Activated CD4-positive, alpha-beta T cell treated with anti-CD3 and anti-CD28 coated beads for 4 hours (primary cell): Measurements from ENCODE around the gene FAM156A.
"Not testable (repeated sequence)": the region's sequence is repeated elsewhere in the genome, so short reads cannot be mapped to it uniquely, and the experiment has no call there.

Experiments used
- DNase-seq, 2 donors: peaks; one replicate each; pipeline ENCODE4 v3.0.0-alpha.2; 2020

The FAM156A gene, protein sequence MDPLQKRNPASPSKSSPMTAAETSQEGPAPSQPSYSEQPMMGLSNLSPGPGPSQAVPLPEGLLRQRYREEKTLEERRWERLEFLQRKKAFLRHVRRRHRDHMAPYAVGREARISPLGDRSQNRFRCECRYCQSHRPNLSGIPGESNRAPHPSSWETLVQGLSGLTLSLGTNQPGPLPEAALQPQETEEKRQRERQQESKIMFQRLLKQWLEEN

DNA sequence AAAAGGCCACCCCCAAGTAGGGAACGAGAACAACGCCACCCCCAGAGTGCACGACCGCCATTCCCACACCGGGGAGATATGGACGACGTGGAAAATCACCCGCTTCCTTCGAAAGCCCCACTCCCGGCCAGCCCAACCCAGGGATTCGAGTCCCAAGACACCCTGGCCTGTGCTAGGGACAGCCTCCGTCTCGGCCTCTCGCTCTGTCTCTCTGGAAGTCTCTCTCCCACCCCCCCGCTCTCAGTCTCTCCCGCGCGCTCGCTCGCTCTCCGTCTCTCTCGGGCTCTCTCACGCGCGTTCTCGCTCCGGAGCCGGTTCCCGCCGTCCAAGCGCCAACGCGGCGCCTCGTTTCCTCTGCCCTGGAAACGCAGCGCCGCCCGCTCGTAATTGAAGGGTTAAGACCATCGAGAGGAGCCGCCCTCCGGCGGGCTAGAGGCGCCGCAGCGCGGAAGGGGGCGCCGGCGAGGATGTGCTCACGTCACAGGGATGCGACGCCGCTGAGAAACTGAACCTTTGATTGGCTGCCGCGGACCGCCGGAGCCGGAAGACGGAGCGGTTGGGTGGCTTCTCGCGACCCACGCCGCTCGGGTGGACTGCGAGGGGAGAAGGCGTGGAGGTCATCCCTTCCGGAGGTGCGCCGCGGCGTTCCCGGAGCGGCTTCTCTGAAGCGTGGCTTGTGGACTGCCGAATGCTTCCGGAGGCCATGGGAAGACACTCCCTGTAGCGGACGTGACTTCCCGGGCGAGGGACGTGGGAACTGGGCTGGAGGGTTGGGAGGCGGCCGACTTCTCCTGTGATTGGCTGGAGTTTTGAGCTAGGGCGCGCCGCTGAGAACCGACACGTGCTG, at the start of gene FAM156A:
Gene FAM156A (minus strand): TSS at position 406 of the 847 bp plus-strand sequence. CDS start 9,930 bp downstream, outside the sequence.
- not testable (repeated sequence) for DNase-seq

DNA sequence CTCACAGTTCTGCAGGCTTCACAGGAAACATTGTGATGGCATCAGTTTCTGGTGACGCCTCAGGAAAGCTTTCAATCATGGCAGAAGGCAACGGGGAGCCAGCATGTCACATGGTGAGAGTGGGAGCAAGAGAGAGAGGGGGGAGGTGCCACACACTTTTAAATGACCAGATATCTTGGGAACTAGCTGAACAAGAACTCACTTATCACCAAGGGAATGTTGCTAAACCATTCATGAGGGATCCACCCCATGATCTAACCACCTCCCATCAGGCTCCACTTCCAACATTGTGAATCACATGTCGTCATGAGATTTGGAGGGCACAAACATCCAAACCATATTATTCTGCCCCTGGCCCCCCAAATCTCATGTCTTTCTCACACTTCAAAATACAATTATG, 47.0 kb upstream of the FAM156A start:
- no peak for DNase-seq

DNA sequence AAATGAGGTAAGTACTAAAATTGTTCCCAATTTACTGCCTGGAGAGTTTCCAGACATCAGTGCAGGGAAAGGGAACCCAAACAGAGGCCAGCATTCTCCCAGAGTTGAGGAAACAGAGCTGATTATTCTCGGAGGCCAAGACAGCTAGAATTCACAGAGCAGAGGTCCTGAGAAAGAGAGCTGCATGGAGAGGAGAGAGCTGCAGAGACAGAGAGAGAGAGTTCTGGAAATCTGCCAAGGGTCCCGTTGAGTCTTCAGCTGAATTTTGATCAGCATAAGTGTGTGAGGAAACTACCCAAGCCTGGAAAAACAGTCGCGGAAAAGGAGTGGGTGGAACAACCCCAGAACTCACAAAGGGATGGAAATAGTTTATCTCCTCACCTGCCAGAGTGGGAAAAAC, 46.5 kb upstream of the FAM156A start:
- no peak for DNase-seq

DNA sequence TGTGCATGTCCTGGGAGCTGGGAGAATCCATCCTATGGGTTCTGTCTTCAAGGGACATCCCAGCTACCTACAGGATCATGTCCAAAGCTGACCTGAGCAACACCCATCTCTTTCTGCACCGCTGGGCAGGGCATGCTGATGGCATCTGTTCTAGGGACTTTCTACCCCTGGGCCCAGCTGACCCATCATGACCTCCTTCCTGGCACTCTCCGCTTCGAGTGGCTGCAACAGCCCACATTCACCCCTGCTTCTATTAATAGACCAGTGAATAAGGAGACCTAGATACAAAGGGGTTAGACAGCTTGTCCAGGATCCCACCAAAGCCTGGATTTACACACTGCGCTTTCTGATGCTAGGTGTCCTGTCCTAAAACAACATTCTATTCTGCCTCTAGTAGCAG, 45.7 kb upstream of the FAM156A start:
- DNase-seq: no peak

DNA sequence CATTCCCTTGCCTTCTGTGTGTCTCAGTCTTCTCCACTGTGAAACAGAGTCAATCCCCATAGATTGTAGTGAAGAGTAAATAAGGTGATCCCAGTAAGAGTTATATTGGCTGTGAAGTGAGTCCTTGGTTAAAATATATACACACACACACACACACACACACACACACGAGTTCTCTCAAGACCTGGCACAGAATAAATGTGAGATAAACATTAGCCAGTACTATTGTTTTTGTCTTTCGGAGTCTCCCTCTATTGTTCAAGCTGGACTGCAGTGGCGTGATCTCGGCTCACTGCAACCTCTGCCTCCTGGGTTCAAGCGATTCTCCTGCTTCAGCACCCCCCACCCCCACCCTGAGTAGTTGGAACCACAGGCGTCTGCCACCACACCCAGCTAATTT, 44.8 kb upstream of the FAM156A start:
- DNase-seq: no peak

DNA sequence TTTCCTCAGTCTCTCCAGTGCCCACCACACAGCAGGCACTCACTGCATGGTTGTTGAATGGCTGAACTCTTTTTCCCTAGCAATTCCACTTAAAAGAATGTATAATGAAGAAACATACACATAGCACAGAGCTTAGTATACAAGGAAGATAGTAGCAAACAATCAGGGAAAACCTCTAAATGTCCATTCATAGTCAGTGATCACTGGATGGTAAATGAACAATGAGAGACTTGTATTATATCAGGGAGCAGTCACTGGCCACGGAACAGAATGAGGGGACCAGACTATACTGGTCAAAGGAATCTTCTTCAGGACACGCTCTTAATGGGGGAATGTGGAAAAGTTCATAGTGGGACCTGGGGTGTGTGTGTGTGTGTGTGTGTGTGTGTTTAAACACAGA, 43.6 kb upstream of the FAM156A start:
- DNase-seq: no peak

DNA sequence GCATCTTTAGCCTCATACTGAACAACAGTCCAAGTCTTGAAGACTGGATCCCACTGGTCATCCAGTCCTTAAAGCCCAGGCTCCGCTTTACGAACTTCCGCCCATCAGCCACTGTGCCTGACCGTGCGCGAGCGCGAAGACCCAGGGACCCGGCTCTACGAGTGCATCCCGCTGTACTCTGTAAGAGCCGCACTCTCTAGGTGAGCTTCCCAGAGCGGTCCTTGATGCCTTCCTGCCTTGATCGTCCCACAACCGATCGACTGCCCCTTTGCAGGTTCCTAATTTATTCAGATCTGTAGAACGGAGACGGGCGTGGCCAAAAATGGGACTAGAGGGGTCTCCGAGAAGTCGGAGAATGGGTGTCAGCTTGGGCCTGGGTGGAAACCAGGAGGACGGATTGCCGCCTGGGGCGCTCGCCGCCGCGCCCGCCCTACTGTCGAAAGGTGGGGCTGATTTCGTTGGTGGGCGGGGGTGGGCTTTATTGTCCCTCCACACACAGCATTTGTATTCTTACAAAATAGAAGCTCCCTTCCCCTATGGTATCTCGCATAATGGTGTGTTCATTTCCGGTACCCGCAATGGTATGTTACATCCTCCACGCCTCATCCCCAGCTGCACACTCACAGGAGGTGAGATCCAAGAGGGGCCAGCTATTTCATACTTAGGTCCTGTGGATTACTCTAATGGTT, 42.3 kb upstream of the FAM156A start:
- DNase-seq: no peak

DNA sequence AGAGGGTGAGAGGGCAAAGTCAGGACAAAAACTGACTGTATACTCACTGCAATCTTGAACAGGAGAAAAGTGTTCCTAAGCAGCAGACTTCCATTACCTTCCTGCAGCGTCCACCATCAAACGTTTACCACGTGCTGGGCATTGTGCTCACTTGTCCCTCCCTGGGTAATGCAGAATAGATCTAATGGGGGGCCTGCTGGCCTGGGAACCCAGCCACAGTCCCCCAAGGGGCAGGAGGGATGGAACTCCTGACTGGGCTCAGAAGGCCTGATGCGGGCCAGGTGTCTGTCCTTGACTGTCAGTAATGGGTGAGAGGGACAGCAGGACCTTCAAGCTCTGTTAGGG, 37.6 kb upstream of the FAM156A start:
- DNase-seq: no peak

DNA sequence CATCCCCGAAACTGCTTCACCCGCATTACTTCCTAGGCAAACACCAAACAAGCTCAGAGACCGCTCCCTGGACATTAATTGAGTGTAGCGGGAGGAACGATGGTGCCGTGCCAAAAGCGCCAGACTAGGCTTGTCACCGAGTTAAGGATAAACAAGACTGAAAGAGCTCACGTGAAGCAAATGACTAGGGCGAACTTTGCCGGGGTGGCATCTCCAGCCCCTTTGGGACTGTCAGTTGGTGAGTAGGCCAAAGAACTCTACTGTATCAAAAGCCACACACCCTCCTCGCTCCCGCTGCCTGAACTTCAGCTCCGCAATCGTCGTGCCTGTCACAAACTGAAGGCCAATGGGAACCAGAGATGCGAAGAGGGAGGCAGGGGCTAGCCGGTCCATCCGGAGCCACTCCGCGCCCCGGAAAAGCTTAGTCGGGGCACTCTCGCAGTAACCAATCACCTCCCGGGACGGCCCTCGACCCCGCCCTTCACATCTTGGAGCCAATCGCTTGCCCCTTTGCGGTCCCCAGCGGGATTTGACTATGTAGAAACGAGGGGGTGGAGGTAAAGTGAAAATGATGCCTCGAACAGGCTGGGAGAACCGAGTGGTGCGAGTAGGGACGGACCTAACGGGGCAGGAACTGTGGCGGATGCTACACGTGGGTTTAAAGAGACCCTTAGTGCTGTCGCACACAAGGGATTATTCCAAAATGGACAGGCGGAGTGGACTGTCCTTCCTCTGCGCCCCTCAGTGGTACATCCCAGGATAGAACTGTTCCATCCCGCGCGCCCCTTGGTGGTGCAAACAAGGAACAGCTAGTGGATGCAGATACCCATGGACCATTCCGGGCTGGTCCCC, 37.0 kb upstream of the FAM156A start:
- peak; percentile 87 to 90 for DNase-seq

DNA sequence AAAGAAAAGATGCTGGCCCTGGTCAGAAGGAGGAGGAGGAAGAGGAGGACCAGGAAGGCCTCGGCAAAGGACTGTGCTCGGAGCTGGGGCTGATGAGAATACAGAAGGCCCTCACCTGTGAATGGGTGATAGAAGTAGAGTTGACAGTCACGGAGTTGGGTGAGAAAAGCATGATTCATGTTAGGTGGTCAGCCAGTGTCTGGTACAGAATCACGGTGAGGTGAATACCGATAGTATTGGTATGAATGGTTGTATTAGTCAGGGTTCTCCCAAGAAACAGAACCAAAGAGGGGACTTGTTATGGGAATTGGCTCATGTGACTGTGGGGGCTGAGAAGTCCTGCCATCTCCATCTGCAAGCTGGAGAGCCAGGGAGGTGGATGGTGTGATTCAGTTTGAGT, 32.5 kb upstream of the FAM156A start:
- DNase-seq: no peak

DNA sequence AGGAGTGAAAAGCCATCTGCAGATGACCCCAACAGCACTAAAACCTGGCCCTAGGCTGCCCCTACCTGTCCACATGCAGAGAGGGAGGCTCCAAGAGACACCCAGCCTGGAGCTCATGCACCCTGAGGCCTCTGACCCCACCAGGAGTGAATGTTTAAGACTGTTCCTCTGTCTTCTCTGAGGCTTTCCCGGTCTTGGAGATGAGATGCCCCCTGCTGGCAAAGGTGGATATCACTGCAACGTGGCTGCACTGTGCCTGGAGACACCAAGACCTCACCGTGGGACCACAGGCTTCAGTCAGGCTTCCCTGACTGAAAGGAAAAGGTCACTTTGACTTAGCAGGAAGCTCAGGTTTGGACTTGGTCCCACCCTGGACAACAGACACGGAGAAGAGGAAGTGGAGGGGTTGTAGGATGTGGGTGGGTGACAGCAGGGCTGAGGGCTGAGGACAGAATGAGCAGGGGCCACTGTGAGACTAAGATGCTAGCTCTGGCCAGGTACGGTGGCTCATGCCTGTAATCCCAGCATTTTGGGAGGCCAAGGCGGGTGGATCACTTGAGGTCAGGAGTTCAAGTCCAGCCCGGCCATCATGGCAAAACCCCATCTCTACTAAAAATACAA, 31.8 kb upstream of the FAM156A start:
- peak; percentile 38 to 58 for DNase-seq

DNA sequence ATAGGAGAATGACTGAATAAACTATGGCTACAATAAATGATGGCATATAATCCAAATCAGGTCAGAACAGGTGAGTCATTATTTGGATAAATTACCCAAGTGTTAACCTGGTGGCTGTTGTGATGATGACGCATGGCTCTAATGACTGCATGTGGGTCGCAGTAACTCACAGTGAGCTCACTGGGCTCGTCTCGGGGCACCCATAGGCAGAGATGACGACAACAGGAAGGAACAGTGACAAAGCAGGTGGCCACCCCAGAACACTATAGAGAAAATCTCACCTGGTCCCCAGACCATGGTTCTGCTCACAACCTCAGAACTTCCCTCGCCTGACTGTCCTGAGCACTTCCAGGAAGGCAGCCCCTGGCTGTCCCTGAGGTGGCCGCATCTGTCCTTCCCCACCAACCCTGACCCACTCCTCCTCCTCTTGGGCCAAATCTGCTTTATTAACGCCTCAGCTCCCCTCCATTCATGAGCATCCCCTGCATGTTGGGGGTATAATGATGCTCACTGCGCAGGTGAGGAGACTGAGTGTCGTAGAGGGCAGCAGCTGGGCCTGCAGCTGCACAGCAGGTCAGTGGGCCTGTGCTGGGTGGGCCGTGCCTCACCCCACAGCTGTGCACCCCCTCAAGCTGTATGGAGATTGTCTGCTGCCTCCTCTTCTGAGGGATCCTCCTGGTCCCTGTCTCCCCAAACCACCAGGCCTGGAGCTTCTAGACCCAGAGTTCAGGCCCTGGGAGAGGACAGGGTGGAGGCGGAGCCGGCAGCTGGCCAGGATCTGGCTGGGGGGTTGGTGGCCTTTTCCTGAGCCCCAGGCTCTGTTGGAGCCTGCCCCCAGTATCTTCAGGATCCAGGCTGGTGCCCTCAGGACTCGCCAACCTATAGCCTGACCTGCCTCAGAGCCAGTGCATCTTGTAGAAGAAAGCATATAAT, 30.9 kb upstream of the FAM156A start:
- no peak for DNase-seq

DNA sequence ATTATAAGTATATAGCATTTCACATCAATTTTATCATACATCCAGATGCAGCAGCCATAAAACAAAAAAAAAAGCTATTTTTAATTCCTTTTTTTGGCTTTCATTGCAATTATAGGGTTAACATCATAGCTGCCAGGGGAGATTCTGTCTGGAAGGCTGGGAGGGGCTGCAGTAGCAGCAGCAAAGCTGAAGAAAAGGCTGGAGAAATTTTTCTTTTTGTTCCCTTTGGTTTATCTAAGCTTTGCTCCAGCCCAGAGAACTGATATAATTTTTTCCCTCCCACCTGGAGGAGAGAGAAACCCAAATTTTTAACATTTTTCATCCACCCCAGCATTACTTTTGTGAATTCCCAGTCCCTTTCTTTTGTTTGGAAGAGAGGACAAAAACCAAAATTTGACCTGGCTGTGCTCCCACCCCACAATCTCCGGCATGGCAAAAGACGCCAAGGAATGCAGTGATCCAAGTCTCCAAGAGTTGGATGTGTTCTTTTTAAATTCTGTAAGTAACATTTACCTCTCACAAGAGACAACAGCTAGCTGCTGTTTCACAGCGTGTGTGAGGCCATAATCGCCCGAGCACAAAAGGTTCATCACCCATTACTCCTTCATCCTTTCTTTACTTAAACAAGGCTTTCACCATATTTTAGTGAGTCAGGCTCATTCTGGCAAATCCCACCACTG, 25.1 kb upstream of the FAM156A start:
- no peak for DNase-seq

DNA sequence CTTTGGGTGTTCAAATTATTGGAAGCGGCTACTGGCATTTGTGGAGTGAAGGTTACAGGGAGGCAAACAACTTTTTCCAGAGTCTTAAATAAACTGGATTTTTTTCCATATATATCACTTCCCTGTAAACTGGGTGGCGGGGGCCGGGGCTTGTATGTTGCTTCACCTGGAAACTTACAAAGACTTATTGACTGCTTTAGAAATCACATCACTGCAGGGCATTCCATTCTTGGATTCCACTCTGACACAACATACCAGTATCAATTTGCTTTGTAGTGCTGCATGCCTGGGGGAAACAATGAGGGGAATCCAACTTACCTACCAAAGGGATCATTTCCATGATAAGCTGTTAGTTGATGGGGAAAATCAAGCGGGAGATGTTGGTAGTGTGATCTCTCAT, 21.7 kb upstream of the FAM156A start:
- DNase-seq: no peak

DNA sequence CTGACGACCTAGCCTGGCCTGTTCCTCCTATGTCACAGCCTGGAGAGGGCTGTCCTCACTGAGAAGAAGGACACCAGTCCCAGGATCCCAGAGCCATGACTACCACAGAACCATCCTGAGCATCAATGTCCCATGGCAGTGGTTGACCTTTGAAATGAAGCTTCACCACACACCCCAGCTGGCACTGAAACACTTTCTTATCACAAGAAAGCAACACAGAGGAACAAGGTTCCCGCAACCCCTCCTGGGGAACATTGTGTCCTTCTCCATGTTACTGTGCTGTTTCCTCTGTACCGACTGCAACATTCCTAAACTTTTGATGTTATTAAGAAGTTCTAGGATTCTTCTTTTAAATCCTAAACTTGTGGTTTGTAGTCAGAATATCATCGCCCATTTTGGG, 21.2 kb upstream of the FAM156A start:
- DNase-seq: no peak

DNA sequence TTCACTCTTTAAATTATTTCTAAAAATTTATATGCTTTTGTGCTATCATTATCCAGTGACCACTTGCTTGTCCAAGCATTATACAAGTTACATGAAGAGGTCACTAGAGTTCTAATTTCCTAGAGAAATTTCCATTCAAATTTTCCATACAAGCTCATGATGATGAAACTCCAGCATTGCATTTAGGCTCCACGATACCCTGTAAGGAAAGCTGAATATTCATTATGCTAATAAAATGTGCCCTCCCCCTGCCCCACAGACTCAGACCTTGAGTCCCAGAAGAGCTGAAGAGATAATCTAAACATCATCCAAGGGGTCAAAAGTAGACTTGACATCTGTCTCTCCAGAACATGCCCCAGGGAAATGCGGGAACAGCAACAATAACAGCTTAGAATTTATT, 19.6 kb upstream of the FAM156A start:
- DNase-seq: no peak

DNA sequence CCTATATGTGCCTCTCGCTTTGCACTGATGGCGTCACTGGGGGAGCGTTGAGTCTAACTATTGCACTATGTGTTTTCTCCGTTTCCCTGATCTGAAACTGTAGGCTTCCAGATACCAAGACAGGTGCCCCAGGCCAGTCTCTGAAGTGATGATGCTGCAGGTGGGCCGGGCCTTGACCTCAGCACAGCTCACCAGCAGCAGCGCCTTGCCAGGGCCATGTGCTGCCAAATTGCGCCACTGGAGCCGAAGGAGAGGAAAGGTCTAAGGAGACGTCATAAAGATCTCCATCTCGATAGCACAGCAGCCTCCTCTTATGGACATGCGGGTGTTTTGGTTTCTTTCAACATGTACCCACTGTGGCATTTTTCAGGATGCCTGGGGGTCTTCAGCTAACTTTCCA, 17.3 kb upstream of the FAM156A start:
- DNase-seq: not testable (repeated sequence)

DNA sequence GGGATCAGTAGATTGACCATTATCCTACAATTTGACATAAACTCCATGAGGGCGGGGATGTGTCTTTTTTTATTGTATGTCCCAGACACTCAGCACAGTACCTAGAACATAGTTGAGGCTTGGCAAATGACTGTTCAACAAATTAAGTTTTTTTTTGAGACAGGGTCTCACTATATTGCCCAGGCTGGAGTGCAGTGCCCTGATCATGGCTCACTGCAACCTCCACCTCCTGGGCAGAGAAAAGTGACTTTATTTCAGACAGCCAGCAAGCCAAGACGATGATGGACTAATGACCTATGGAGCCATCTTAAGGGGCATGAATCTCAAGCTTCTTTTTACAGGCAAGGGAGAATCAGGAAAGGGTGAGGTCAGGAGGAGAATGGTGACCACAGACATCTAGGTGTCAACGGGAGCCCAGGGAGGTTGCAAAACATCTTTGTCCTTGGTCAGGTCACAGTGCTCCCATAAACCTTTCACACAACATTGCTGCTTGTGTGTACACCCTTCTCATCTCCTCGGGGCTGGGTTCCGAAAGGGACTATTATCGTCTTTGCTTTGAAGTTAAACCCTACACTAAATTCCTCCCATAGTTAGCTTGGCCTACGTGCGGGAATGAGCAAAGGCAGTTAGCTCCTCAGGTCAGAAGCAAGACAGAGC, 16.1 kb upstream of the FAM156A start:
- not testable (repeated sequence) for DNase-seq

DNA sequence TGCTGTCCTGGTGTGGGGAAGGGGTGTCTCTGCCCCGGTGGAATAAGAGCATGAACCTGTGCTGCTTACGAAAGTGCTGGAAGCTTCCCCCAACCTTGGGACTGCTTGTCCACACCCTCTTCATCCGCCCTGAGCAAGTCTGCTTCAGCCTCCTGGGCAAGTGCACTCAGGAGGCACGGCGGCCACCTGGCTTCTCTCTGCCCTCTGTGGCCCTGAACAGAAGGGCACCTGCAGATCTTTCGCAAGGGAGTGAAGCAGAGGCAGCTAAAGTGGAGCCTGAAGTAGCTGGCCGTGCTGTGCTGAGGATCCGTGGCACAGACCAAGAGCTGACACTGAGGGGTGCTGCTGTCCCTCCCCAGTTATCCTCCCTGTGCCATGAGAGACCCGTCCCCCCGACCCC, 9.6 kb upstream of the FAM156A start:
- not testable (repeated sequence) for DNase-seq
